Stimulated activated CD8-positive, alpha-beta memory T cell treated with anti-CD3 and anti-CD28 coated beads, Interleukin-15, amount 100 ng/mL, for 4 hours (primary cell): ENCODE results near the gene IL37.

Experiments used
- DNase-seq, 2 donors: peaks; one replicate each; pipeline ENCODE4 v3.0.0-alpha.2; 2020; ENCODE audit warnings: low read depth in 2 of 2

IL37 gene, protein sequence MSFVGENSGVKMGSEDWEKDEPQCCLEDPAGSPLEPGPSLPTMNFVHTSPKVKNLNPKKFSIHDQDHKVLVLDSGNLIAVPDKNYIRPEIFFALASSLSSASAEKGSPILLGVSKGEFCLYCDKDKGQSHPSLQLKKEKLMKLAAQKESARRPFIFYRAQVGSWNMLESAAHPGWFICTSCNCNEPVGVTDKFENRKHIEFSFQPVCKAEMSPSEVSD

DNA sequence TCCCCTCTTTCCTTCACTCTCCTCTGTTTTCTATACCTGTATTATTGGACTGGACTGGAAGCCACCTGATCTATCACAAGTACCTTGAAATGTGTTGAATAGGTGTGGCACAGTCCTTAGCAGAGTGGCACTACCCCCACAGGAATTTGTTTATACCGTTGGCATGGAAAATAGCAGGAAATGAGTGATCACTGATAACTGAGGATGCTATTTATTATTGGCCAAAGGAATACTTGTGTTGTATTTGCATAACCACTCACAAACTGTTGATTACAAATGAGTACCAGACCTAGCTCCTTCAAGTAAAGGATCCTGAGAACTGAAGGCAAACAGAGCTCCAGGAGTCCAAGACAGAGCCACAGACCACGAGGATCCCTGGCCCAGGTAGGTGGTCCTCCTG, at the start of gene IL37:
Gene IL37 (plus strand): TSS at position 301 of the 400 bp plus-strand sequence. CDS start 1,848 bp downstream, outside the sequence.
- no peak for DNase-seq

DNA sequence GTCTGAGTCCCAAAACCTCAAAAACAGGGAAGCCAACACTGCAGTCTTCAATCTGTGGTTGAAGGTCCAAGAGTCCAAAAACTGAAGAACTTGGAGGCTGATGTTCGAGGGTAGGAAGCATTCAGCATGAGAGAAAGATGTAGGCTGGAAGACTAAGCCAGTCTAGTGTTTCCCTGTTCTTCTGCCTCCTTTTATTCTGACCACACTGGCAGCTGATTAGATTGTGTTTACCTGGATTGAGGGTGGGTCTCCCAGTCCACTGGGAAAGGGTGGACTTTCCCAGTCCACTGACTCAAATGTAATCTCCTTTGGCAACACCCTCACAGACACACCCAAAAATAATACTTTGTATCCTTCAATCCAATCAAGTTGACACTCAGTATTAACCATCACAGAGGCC, 46.9 kb upstream of the IL37 start:
- DNase-seq: no peak

DNA sequence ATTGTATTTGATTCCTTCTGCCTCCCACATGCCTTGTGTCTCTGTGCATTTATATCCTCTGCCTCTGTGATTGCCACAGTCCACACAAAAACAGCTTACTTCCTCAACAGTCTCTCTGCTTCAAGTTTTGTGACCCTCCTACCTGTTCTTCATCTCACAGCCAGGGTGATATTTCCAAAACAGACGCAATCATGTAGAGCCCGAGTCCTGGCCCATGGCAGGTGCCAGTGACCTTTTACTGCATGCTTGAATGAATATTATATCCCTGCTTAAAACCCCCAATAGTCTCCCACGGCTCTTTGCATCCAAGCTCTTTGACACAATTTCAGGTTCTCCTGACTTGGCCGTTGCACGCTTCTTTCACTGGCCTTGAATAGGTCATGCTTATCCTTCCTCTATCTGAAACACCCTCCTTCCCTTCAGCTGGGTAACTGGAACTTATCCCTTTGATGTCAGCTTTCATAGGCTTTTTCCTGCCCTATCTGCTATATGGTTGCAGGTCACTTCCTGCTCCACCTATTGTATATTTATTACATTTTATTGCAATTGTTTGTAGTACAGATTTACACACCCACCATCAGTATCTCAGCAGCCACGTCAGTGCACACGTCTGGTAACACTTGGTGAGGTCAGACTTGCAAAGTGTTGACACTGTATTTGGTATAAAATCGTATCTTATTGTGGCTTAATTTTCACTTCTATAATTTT, 44.7 kb upstream of the IL37 start:
- no peak for DNase-seq

DNA sequence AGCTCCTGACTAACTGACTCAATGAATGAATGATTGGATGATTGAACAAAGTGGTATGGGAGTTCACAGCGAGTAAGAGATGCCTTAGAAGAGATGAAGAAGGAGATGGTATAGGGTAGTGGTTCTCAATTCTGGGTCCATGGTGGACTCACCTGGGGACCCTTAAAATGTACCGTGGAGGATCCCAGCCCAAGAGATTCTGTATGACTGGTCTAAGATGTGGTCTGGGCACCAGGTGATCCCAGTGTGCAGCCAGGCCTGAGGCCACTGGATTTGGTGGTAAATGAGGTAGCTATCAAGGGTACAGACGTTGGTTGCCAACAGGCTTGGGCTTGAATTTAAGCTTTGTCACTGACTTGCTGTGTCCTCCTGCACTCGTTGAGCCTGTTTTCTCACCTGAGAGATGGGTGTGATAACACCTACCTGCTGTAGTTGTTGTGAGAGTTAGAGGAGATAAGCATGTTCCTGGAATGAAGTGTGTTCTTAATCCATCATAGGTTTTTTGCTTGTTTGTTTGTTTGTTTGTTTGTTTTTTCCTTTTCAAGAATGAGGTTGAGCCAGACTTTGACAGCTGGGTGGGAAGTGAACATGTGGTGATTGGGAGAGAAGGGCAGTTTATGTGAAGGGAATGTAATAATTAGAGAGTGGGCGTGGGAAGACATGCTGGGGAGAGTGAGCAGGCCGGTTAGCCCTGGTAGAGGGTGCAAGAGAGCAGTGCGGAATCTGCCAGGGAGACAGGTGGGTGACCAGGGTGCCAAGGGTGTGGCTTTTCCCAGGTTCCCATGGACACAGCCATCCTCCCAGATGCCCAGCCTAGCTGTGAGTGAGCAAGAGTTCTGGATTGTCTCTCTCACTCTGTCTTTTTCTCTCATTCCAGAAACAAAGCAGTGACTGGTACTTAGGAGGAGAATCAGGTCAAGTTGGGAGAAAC, 43.0 kb upstream of the IL37 start:
- no peak for DNase-seq

DNA sequence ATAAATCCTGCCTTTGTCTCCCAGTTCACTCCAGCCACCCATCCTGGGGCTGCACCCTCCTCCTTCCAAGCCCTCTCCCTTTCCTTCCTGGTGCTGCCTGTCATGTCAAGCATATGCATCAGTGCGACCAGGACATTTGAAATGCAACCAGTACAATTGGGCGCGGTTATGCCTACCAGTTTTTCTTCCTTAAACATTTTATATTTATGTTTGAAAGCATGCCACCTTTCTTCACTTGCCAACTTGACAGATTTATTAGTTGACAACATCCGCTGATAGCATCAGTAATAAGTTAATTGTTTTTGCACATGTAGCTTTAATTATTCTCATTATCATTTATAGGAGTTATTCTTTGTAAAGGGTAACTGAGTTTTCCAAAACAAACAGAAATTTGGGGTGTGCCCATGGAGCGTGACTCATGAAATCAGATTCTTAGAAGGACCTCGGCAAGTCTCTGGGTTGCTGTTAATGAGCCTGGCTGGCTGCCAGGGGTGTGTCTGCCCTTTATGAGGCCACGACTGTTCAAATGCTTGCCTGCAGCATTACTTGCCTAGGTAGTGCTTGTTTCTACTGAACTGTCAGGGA, 41.6 kb upstream of the IL37 start:
- no peak for DNase-seq

DNA sequence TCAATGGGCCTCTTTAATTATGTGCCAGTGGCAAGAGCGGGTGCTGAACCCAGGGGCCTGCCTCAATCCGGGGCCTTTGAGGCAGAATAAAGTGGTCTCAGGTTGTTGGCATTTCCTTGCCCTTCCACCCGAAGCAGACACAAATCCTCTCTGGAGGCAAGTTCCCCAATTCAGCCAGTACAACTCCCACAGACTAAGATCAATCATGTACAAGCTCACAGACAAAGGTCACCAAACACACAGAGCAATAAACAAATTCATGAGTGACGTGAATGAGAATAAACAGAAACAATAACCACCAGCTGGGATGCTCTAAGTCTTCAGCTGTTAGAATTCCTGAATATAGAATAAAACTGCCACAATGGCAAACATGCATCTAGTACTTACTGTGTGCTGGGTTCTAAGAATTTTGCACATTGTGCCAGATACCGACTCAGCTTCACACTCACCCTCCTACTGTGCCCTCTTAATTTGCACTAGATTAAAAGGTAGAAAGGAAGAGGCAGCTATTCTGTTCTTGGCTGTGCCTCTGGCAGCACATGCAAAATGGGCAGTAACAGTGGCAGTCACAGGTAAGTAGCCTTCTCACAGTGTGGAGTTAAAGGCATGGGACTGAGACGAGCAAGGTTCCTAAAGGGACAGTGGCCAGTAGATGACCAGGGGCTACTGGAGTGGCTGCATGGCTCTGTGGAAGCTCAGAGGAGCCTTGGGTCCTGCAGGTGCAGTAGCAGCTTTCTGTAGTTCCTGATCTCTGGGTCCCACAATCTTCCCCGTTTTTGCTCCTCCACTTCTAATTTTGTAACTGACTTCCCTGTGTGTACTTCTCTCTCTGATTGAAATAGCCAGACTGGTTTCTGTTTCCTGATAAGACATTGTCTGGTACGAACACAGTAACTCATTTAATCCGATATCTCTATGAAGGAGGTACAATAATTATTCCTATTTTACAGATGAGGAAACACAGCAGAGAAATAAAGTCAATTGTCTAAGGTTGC, 39.8 kb upstream of the IL37 start:
- DNase-seq: no peak

DNA sequence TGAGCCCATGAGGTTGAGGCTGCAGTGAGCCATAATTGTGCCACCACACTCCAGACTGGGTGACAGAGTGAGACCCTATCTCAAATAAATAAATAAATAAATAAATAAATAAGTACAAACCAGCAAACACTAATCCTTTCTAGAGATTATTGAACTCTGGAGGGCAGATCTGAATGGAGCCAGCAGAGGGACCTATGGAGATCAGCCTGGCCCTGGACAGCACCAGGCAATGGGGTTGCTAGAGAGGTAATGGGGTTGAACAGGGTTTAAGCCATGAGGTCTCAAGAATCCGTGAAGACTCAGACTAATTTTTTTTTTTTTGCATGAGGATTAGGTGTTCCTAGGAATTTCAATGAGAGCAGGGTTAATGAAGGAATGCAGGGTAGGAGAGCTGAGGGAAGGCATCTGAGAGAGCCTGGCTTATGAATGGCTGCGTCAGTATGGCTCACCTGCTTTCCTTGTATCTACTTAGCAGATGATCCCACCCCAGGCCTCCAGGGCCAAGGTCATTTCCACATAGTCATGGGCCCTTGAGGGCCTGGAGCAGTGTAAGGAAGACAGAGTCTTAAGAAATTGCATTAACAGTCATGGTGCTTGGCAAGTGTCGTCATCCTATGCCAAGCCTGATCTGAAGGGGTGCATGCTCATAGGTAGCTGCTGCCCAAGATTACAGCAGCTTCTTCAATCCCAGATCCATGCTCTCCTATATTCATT, 34.6 kb upstream of the IL37 start:
- DNase-seq: no peak

DNA sequence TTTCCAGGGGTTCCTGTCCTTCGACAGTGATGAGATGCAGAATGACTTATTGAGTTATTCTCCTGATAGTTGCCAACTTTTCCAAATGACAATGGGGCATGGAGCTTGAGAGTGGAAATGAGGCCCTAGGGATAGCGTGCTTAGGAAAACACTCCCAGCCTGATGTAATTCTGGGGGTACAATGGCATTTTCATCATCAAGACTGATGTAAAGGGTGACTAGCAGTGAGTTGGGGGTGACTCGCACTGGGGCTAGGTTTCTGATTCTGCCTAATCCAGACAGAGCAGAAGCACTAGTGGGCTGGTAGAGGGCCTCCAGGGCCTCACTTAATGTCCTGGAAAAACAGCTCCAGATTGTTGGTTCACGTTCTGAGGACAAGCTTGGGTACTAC, 34.0 kb upstream of the IL37 start:
- no peak for DNase-seq

DNA sequence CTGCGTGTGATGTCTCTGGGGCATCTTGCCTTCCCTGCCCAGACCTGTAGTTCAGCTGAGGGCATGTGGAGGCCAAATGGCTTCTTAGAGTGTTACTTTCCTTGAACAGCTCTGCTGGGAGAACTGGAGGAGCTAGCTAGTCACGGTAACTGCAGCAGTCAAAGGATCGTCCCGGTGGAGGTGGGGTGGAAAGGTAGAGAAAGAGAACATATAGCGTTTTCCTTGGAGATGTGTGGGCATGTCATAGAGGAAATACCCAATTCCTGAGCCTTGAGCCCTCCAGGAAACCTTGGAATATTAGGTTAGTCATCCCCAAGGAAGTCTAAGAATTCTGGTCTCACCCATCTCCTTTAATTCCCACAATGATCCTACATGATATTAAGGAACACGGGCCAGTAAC, 33.5 kb upstream of the IL37 start:
- no peak for DNase-seq

DNA sequence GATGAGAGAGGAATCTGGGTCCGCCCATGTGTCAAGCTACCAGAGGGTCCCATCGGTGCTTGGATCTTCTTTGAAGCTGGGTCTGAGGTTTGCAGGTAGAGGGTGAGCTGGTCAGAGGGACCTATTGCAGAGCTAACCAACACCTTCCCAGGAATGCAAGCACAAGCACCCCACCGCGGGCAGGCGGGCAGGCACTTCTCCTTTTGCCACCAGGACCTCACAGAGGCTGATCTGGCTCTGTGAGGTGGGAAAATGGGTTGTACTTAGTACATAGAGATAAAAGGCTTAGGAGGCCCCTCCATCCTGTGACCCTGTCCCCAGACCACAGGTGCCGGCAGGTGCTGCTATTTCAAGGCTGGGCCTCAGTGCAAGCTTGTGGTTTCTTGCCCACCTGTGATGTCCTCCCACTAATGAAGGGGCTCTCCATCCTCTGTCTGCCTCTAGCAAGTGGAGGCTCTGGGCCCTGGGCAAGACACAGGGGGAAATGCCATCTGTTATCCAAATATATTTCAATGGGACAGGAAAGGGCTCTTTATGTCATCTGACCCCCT, 31.4 kb upstream of the IL37 start:
- no peak for DNase-seq

DNA sequence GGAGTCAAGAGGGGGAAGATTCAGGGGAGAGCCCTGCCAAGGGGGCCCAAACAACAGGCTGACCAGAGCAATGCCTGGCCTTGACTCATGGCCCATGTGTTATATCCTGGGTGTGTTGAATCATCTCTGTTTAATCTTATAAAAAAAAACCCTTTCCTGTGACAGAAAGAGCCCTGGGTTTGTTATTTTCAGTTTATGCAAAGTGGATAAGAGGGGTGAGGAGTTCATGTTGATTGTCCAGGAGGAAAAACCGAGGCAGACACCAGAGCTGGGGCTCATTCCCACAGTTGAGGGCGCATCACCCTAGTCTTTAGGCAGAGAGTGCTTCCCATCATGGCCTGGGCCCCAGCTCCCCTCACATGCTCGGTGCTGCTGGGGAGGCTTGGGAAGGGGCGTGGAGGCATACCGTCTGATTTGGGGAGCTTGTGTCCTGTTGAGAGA, 30.9 kb upstream of the IL37 start:
- no peak for DNase-seq

DNA sequence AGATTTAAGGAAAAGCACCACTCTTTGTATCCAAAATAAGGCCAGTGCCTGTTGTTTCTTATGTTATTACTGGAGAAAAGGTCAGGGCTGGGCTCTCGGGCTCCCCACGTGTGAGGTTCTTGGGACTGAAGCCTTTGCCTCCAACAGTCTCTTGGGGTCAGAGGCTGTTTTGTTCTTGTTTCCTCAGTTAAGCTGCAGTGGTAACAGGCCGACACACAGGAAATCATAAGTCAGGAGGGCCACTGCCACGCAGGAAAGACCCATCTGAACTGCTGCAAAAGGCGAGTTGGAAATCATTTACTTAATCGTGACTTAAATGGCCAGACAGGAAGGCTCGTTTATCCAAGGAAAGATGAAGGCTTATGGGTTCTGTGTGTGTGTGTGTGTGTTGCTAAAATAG, 30.3 kb upstream of the IL37 start:
- DNase-seq: no peak

DNA sequence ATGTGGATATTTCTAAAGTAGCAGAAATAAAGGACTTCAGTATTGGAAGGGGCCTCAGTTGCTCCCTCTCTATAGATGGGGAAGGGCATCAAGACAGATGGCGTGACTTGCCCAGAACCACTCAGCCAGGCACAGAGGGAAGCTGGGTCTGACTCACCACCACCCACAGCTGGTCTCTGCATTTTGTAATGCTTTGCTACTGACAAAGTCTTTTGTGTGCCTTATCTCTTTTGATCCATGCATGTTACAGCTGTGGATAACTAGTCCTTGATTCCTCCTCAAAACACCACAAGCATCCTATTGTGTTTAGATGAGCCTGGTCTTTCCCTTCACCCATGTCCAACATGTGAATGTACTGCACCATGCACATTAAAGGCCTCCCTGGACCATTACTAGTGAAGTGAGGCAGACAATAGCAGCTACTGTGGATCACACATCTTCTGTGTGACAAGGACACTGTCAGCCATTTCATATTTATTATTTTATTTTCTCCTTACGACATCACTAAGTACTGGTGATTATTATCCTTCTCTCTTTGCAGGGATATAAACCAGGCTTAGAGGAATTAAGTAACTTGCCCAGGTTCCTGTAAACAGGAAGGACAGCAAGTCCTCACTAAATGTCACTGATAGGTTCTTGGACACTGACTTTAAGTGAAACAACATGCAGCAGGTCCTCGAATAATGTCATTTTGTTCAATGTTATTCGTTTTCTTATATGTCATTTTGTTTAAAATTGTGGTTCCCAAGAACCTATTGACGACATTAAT, 29.6 kb upstream of the IL37 start:
- no peak for DNase-seq

DNA sequence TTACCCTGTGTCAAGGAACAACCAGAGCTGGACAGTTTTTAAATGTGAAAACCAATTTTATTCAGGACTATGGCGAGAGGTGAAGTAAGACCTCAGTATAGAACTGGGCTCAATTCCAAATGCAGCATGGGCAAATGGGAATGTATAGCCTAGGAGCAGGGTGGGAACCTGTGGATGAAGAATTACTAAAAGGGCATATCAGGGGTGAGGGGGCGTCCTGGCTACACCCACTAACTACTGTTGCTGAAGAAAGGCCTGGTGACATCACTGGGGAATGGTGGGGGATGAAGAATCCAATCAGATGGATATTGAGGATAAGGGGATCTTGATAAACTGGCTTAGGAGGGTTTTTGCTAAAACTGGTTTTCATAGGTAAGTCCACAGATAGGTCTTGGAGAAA, 27.3 kb upstream of the IL37 start:
- no peak for DNase-seq

DNA sequence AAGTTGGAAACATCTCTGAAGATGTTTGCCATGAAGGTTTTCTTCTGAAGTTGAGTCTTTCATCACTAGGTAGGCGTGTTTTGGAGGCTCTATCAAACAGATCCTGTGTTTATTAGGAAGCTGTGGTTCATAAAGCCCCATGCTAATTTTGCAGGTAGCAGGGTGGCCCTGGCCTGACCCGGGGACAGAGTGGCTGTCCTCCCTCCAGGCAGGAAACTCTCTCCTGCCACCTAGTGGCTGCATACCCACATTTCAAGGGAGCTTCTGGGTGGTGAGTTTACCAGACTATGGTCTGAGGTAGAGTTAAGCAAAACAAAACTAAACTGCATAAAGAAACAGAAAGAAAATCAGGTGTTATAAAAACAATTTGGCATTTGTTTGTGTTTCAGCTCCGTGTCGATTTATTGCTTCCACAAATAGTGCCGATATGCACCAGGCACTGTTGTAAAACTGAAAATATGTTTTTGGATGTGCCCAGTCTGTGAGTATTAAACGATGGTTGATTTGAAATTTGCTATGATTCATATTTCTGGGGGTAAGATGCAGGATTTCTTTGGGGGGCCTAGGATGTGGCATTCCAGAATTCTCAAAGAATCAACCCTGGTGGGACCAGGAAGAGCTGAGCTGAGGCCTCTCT, 26.0 kb upstream of the IL37 start:
- peak; percentile 14 to 30 for DNase-seq

DNA sequence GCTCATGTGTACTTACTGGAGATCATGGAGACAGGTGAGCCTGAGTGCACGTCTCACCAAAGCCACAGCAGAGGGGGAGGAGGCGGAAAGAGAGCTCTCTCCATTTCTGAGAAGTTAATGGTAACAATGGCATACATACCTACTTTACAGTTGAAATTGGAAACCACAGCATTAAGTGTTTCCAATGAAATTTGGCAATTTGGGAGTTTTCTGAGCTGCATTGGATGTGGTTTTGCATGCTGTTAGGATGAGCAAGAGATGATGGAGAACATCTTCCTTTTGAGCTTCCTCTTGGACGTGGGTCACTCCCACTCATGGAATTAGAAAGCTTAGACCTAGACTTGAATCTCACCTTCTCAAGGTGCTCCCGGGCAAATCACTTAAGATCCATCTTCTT, 25.5 kb upstream of the IL37 start:
- no peak for DNase-seq

DNA sequence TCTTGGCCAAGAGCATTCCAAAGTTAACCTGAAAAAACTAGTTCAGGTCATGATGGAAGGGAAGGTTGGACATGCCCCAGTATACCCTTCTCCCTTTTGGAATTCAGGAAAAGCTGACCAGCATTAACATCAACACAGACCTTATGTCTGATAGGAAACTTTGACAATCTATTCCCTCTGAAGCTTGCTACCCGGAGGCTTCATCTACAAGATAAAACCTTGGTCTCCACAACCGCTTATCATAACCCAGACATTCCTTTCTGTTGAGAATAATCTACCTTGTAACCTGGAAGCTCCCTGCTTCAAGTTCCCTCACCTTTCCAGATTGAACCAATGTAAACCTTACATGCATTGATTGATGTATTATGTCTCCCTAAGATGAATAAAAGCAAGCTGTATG, 24.7 kb upstream of the IL37 start:
- DNase-seq: no peak

DNA sequence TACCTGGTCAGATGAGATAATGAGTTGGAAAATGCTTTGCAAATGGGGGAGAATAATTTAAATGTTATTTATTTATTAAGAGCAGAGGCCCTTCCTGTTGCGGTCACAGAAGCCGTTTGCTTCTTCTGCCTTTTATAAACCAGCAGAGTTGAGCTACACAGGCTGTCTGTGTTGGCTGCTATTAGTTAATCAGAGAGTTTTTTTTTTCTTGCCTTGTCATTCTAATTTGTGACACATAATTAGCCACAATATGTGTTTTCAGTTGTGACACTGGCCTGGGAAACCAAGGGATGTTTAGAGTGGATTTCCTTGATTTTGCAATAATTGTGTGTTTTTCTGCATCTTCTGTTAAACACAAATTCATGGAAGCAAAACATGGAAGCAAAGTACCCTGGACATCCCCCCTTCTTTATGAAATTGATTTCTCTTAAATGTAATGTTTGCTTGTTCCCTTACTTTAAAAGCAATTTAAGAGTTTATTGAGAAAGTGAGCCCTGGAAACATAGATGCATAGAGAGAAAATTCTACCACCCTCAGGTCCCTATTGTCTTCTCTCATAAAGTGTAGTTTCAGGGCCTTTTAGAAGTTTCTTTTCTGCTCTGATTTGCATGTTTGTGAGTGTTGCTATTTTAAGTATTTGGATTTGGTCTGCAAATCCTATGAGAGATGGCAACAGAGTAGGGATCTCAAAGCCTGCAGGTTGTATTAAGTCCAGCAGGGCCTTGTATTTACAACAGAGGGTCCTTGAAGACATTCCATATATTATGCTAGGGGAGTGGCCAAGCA, 22.8 kb upstream of the IL37 start:
- no peak for DNase-seq
